Measurements from ENCODE around the gene HPS1. TPM values are rescaled to one million over a fixed set of nuclear protein-coding genes. Genes with fewer than 3 reads are reported as not detected.

HPS1 gene
- total and polyA plus RNA-seq, 2 experiments from 2014 or later = 41.2 to 104 TPM

DNA sequence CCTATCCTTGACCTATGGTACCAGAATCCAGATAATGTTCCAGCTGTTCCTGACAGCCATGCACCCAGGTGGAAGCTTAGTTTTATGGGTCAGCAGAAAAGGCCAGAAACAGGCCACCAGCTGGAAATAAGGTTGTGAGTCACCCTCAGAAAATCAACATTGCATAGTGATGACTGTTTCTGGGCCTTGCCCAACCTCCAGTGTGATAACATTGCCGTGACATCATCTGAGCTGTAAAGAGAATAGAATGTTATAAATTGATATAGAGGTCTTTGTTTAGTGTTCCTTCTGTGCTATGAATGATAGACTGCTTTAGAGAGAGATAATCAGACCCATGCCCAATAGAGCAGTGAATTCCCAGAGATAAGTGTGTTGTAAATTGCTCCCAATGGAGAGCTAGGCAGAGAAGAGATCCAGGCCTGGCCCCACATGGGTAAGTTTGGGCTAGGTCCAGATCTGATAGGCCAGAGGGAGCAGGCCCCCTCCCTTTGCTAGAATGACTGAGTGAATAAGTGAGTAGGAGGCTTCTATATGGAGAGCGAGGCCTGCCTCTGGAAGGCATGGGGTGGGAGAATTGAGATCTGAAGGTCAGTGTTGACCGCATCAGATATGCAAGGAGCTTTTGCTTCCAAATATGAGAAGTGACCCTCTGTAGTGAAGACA lies 14.2 kb upstream of the HPS1 start:
- Histone ChIP-seq H3K27ac (peak overlapping the region; percentile 77), H3K9me2 (replicated peaks; ENCODE audit: insufficient read depth) (no peaks in the 10 kb centered on the region), H3K27me3 (no peaks in the 10 kb centered on the region), H3K9me3 (ENCODE audit: low read depth) (no peaks in the 10 kb centered on the region), H3K36me3 (replicated peaks; ENCODE audit: insufficient read depth, low read depth) (no peaks in the 10 kb centered on the region), H3K4me2 (no peak overlapping the region), H2AFZ (no peak overlapping the region), H3K4me3 (no peak overlapping the region), H4K20me1 (ENCODE audit: insufficient read depth, poor library complexity, severe bottlenecking) (no peaks in the 10 kb centered on the region), H3K79me2 (no peaks in the 10 kb centered on the region), H3K4me1 (ENCODE audit: insufficient read depth) (peaks cover 6% of the 10 kb centered on the region)
- WGBS (ENCODE audit: low lambda C conversion rate, missing lambda C conversion rate) = 58% methylated on average over 3 of the region's 3 CpGs
- TF ChIP-seq, protein P1, sequence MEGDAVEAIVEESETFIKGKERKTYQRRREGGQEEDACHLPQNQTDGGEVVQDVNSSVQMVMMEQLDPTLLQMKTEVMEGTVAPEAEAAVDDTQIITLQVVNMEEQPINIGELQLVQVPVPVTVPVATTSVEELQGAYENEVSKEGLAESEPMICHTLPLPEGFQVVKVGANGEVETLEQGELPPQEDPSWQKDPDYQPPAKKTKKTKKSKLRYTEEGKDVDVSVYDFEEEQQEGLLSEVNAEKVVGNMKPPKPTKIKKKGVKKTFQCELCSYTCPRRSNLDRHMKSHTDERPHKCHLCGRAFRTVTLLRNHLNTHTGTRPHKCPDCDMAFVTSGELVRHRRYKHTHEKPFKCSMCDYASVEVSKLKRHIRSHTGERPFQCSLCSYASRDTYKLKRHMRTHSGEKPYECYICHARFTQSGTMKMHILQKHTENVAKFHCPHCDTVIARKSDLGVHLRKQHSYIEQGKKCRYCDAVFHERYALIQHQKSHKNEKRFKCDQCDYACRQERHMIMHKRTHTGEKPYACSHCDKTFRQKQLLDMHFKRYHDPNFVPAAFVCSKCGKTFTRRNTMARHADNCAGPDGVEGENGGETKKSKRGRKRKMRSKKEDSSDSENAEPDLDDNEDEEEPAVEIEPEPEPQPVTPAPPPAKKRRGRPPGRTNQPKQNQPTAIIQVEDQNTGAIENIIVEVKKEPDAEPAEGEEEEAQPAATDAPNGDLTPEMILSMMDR (IDR thresholded peaks at IDR 0.05; ENCODE audit: poor library complexity) = no peak
- TF ChIP-seq EZH2 (IDR thresholded peaks at IDR 0.05; ENCODE audit: borderline replicate concordance) (no peak), EZH2phosphoT487 (IDR thresholded peaks at IDR 0.05; ENCODE audit: low read depth, severe bottlenecking, unreplicated experiment) (no peak)
- peak; percentile 92 for DNase-seq (ENCODE audit: low spot score)

GRCh38 chr10:98458809-98459784 lies 12.4 kb upstream of the HPS1 start:
- Histone ChIP-seq H3K36me3 (replicated peaks; ENCODE audit: insufficient read depth, low read depth) (no peaks in the 10 kb centered on the region), H3K4me3 (no peak overlapping the region), H3K4me1 (ENCODE audit: insufficient read depth) (peaks cover 6% of the 10 kb centered on the region), H3K27ac (no peak overlapping the region), H4K20me1 (ENCODE audit: insufficient read depth, poor library complexity, severe bottlenecking) (no peaks in the 10 kb centered on the region), H2AFZ (no peak overlapping the region), H3K4me2 (no peak overlapping the region), H3K27me3 (no peaks in the 10 kb centered on the region), H3K9me2 (replicated peaks; ENCODE audit: insufficient read depth) (no peaks in the 10 kb centered on the region), H3K79me2 (no peaks in the 10 kb centered on the region), H3K9me3 (ENCODE audit: low read depth) (no peaks in the 10 kb centered on the region)
- WGBS (ENCODE audit: low lambda C conversion rate, missing lambda C conversion rate) = 89% methylated on average over 15 of the region's 15 CpGs
- no peak for DNase-seq (ENCODE audit: low spot score)
- no peak for TF ChIP-seq EZH2phosphoT487 (IDR thresholded peaks at IDR 0.05; ENCODE audit: low read depth, severe bottlenecking, unreplicated experiment)
- TF ChIP-seq, protein P1 (IDR thresholded peaks at IDR 0.05; ENCODE audit: poor library complexity) = no peak
- TF ChIP-seq EZH2 (IDR thresholded peaks at IDR 0.05; ENCODE audit: borderline replicate concordance) = no peak

DNA sequence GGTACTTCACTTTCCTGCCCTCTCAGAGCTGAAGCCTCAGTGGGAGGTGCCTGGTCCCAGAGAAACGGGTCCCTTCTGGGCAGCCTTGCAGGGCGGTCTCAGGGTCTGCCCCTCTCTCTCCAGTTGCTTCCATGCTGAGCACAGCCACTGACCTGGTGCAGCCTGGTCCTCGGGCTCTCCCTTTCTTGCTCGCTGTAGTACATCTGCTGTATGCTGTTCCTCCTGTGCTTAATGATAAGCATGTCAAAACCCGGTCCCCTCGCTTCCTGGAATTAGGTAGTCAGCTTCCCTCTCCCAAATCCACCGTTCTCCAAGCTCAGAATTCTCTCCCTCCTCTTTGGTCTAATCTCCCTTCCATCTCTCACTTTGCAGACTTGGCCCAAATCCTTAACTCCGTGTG lies 11.0 kb upstream of the HPS1 start:
- Histone ChIP-seq H3K4me3 (no peak overlapping the region), H3K79me2 (no peaks in the 10 kb centered on the region), H3K27ac (no peak overlapping the region), H3K9me2 (replicated peaks; ENCODE audit: insufficient read depth) (no peaks in the 10 kb centered on the region), H4K20me1 (ENCODE audit: insufficient read depth, poor library complexity, severe bottlenecking) (no peaks in the 10 kb centered on the region), H2AFZ (no peak overlapping the region), H3K4me2 (no peak overlapping the region), H3K27me3 (no peaks in the 10 kb centered on the region), H3K4me1 (ENCODE audit: insufficient read depth) (peaks cover 6% of the 10 kb centered on the region), H3K9me3 (ENCODE audit: low read depth) (no peaks in the 10 kb centered on the region), H3K36me3 (replicated peaks; ENCODE audit: insufficient read depth, low read depth) (no peaks in the 10 kb centered on the region)
- TF ChIP-seq EZH2phosphoT487 (IDR thresholded peaks at IDR 0.05; ENCODE audit: low read depth, severe bottlenecking, unreplicated experiment) (no peak), EZH2 (IDR thresholded peaks at IDR 0.05; ENCODE audit: borderline replicate concordance) (no peak)
- TF ChIP-seq, protein P1 (IDR thresholded peaks at IDR 0.05; ENCODE audit: poor library complexity) = no peak
- 58% methylated on average over 8 of the region's 8 CpGs for WGBS (ENCODE audit: low lambda C conversion rate, missing lambda C conversion rate)
- no peak for DNase-seq (ENCODE audit: low spot score)

Measured in hepatocyte (in vitro differentiated cells).